Lower lobe of right lung (tissue), 2 donors: ENCODE measurements around the gene ARID4A. TPM values are rescaled to one million over a fixed set of nuclear protein-coding genes. Genes with fewer than 3 reads are reported as not detected.

Source experiments
- ATAC-seq, 2 donors: fragments of 200-7000 bp; cut with Tn5 transposase; one replicate each; pipeline ENCODE4 v1.9.1; 2020 to 2022; ENCODE audit warnings: mild to moderate bottlenecking in 2 of 2, moderate library complexity in 2 of 2
- DNase-seq: peaks from one replicate; pipeline ENCODE4 v3.0.0-alpha.2; 2020
- H3K27ac ChIP-seq: fragments of 200-600 bp; one replicate; pipeline ENCODE4 v1.8.0; 2022
- H3K27me3 ChIP-seq: fragments of 200-600 bp; one replicate; pipeline ENCODE4 v1.8.0; 2022; ENCODE audit warnings: low read depth
- H3K36me3 ChIP-seq: fragments of 200-600 bp; one replicate; pipeline ENCODE4 v1.8.0; 2022; ENCODE audit warnings: mild to moderate bottlenecking
- H3K4me1 ChIP-seq: fragments of 200-600 bp; one replicate; pipeline ENCODE4 v1.8.0; 2022
- H3K4me3 ChIP-seq: fragments of 200-600 bp; one replicate; pipeline ENCODE4 v1.8.0; 2022; ENCODE audit warnings: mild to moderate bottlenecking
- H3K9me3 ChIP-seq: fragments of 200-600 bp; one replicate; pipeline ENCODE4 v1.8.0; 2022
- intact Hi-C: fragments of 100-400 bp; cut with DNase I; formaldehyde crosslinking; loops from one replicate; pipeline ENCODE4 v1.11.0; 2022
- total RNA-seq: library from RNA; stranded (reverse); fragmentation: NEBNext Ultra II Directional; extraction: Animal tissue kit (Norgen Biotek cat#: 25700); gene quantifications from one replicate; pipeline ENCODE4 v1.2.1, GENCODE V29; 2021
- TF ChIP-seq, protein P1 (sequence below): fragments of 200-600 bp; IDR thresholded peaks from one replicate; pipeline ENCODE4 v1.8.0; 2022; ENCODE audit warnings: antibody characterized with exemption, mild to moderate bottlenecking
- donor health status: DM: no; HTN: yes; CAD: no; lungs with severe emphysema.

Gene ARID4A
- total RNA-seq, 1 donor from 2014 or later: 37.9 TPM

DNA sequence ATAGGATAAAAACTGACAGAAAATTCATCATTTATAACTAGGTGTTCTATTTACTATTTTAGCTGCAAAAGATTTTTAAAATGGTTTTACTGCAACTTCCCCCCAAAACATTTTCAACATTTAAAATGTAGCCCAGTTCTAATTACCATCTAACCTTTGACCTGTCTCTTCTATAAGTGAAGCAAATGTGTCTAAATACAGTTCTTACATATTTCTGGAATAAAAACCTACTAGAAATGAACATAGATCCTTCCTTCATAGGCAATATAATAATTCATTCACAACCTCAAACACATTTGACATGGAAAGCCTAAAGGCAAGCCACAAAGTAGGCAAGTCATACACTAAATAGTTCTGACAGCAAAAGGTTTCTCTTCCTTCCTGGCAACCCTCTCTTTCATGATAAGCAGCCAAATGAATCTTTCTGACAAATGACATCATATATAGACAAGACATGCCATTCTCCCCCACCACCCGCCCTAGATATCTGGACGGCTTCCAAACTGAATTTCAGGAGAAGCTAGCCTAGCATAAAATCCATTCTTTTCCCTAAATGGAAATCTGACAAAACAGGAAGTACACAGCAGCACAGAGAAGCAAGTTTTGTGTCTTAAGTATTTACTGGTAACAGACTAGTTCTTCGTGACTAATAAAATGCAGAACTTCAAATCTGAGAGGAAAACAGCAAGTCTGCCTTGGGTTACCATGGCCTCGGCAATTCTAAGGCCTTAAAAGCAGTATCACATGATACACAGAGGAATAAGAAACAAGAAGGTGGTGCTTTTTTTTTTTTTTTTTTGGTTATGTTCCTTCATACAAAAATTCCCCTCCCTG lies 17.2 kb upstream of the ARID4A start:
- intact Hi-C loops: no loop called here
- TF ChIP-seq, protein P1, sequence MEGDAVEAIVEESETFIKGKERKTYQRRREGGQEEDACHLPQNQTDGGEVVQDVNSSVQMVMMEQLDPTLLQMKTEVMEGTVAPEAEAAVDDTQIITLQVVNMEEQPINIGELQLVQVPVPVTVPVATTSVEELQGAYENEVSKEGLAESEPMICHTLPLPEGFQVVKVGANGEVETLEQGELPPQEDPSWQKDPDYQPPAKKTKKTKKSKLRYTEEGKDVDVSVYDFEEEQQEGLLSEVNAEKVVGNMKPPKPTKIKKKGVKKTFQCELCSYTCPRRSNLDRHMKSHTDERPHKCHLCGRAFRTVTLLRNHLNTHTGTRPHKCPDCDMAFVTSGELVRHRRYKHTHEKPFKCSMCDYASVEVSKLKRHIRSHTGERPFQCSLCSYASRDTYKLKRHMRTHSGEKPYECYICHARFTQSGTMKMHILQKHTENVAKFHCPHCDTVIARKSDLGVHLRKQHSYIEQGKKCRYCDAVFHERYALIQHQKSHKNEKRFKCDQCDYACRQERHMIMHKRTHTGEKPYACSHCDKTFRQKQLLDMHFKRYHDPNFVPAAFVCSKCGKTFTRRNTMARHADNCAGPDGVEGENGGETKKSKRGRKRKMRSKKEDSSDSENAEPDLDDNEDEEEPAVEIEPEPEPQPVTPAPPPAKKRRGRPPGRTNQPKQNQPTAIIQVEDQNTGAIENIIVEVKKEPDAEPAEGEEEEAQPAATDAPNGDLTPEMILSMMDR: no peak
- Histone ChIP-seq H3K36me3 (peaks cover 74% of the 10 kb centered on the region), H3K27me3 (no peaks in the 10 kb centered on the region), H3K4me1 (peaks cover 48% of the 10 kb centered on the region), H3K4me3 (no peak overlapping the region), H3K9me3 (no peaks in the 10 kb centered on the region), H3K27ac (peak overlapping the region; percentile 64)
- peak; percentile 92 to 93 for ATAC-seq
- DNase-seq: no peak

DNA sequence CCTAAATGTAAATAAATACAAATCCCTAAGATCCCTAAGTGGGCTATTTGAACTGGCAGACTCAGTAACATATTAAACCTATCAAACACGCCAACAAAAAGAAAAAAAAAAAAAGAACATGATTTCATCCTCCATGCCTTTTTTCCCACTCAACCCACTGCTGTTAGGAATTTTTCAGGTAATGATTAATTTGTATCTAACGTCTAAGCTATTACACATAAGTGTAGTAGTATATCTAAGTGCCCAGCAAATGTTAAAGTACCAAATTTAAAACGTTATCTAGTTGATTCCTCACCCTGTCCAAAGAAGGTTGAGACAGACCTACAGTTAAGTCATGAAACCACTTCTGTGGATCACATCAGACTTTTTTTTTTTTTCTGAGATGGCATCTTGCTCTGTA lies 16.4 kb upstream of the ARID4A start:
- Histone ChIP-seq H3K27ac (peak overlapping the region; percentile 64), H3K4me3 (no peak overlapping the region), H3K36me3 (peaks cover 78% of the 10 kb centered on the region), H3K27me3 (no peaks in the 10 kb centered on the region), H3K9me3 (no peaks in the 10 kb centered on the region), H3K4me1 (peaks cover 50% of the 10 kb centered on the region)
- TF ChIP-seq, protein P1: no peak
- intact Hi-C loops: no loop called here
- no peak for DNase-seq
- peak in 1 of 2 donors; percentile 51 for ATAC-seq

DNA sequence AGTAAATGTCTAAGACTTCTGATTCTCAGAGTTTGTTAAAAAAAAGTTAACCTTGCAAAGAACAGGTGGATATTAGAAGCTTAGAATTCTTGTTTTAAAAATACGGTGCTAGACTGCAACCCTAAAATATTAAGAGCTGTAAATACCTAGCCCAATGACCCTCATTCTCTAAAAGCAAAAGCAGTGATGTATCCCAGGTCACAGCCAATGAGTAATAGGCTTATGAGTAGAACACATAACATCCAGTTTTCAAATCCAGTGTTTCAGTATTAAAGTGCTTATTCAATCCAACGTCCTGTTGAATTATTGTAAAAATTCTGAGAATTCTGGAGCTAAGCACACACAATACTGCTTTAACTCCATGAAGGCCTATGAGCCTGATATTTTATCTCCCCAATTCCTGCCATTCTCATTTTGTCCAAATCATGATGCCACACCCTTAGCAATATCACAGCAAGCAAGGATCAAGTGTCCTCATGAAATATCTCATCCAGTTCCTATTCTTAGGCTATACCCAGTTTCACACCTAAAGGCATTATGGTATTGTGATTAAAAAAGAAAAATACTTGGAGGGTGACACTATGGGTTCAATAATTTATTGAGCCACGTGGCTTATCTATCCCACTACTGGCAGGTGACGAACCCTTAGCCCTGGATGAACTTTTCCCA lies 15.3 kb upstream of the ARID4A start:
- Histone ChIP-seq H3K4me1 (peaks cover 58% of the 10 kb centered on the region), H3K36me3 (peaks cover 78% of the 10 kb centered on the region), H3K27me3 (no peaks in the 10 kb centered on the region), H3K9me3 (no peaks in the 10 kb centered on the region), H3K27ac (peak overlapping the region; percentile 64), H3K4me3 (no peak overlapping the region)
- TF ChIP-seq, protein P1: no peak
- DNase-seq (no peak), ATAC-seq (no peak)
- intact Hi-C loops: no loop called here

DNA sequence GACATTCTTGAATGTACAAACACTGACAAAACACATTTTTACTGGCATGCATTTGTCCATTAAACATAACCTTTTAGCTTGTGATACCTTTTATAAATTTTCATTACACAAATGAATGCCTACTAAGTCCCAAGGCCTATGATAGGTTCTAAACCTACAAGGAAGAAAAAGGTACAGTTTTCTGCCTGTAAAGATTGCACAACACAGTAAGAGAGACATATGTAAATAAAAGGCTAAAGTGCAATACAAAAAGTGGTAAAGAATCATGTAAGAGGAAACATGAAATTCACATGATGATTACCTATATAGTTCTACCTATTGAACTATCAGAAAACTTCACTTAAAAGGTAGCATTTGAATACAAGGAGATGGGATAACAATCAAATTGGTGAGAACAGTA lies 14.6 kb upstream of the ARID4A start:
- ATAC-seq (no peak), DNase-seq (no peak)
- Histone ChIP-seq H3K27me3 (no peaks in the 10 kb centered on the region), H3K9me3 (no peaks in the 10 kb centered on the region), H3K27ac (no peak overlapping the region), H3K4me1 (peaks cover 62% of the 10 kb centered on the region), H3K36me3 (peaks cover 78% of the 10 kb centered on the region), H3K4me3 (no peak overlapping the region)
- TF ChIP-seq, protein P1: no peak
- intact Hi-C loops: no loop called here

DNA sequence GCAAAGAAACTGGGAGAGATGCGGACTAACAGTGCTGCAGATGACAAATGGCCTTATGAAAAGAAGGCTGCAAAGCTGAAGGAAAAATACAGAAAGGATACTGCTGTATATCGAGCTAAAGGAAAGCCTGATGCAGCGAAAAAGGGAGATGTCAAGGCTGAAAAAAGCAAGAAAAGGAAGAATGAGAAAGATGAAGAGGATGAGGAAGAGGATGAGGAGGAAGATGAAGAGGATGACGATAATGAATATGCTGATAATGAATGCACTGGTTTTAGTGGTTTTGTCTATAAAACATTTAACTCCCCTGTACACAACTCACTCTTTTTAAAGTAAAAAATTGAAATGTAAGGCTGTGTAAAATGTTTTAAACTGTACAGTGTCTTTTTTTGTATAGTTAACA lies 13.2 kb upstream of the ARID4A start:
- DNase-seq (no peak), ATAC-seq (no peak)
- H3K4me1 ChIP-seq: peaks cover 69% of the 10 kb centered on the region
- intact Hi-C loops: no loop called here
- H3K27me3 ChIP-seq: no peaks in the 10 kb centered on the region
- H3K36me3 ChIP-seq: peaks cover 78% of the 10 kb centered on the region
- TF ChIP-seq, protein P1: no peak
- no peak overlapping the region for H3K4me3 ChIP-seq
- no peaks in the 10 kb centered on the region for H3K9me3 ChIP-seq
- H3K27ac ChIP-seq: no peak overlapping the region
